Suprapubic skin (tissue), 3 donors: ENCODE results near the gene STX11.

Source experiments
- POLR2AphosphoS5 ChIP-seq, 3 donors: sonication (generic); formaldehyde crosslinking; IDR thresholded peaks; one replicate each; pipeline ENCODE4 v1.6.1; 2017; ENCODE audit warnings: antibody characterized with exemption in 3 of 3
- TF ChIP-seq, protein P1 (sequence below), 2 donors: fragments of 200-600 bp in 1 of 2; fragments of 450-650 bp in 1 of 2; sonication (generic) in 1 of 2; IDR thresholded peaks; one replicate each; pipeline ENCODE4 v1.5.1; 2016 to 2019; ENCODE audit warnings: antibody characterized with exemption in 2 of 2, mild to moderate bottlenecking in 1 of 2, moderate library complexity in 1 of 2

- TF ChIP-seq, protein P1, sequence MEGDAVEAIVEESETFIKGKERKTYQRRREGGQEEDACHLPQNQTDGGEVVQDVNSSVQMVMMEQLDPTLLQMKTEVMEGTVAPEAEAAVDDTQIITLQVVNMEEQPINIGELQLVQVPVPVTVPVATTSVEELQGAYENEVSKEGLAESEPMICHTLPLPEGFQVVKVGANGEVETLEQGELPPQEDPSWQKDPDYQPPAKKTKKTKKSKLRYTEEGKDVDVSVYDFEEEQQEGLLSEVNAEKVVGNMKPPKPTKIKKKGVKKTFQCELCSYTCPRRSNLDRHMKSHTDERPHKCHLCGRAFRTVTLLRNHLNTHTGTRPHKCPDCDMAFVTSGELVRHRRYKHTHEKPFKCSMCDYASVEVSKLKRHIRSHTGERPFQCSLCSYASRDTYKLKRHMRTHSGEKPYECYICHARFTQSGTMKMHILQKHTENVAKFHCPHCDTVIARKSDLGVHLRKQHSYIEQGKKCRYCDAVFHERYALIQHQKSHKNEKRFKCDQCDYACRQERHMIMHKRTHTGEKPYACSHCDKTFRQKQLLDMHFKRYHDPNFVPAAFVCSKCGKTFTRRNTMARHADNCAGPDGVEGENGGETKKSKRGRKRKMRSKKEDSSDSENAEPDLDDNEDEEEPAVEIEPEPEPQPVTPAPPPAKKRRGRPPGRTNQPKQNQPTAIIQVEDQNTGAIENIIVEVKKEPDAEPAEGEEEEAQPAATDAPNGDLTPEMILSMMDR (IDR thresholded peaks at IDR 0.05): no peak
- no peak for TF ChIP-seq POLR2AphosphoS5 (IDR thresholded peaks at IDR 0.05)
Observed at GRCh38 chr6:144140867-144141266, 9.4 kb upstream of the STX11 start.
